Measurements from ENCODE around the gene EFL1.

GRCh38 chr15:82126346-82126745, 136.2 kb downstream of the EFL1 start:
- TF ChIP-seq CTCF (conservative IDR thresholded peaks at IDR 0.05) = no peak
- no peak for TF ChIP-seq EZH2 (IDR thresholded peaks at IDR 0.05; ENCODE audit: low read depth)
